ENCODE results near the gene S100A8. TPM values are rescaled to one million over a fixed set of nuclear protein-coding genes. Genes with fewer than 3 reads are reported as not detected.

The S100A8 gene
- total RNA-seq, 1 donor from 2014 or later: not detected

DNA sequence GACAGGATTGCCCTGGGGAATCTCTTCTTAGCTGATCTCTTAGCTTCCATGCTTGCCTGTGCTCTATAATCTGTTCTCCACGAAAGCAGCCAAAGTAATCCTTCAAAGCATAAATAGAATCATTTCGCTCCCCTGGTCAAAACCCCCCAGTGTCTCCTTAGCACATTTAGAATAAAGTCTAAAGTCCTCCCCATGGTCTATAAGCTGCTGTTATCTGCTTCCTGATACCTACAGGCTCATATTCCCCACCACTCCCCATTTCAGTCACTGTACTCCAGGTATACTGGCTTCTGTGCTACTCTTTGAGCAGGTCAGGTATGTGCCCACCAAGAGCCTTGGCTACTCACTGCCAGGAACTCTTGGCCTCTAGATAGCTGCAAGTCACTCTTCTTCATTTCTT, 18.3 kb downstream of the S100A8 start:
- TF ChIP-seq, protein P1, sequence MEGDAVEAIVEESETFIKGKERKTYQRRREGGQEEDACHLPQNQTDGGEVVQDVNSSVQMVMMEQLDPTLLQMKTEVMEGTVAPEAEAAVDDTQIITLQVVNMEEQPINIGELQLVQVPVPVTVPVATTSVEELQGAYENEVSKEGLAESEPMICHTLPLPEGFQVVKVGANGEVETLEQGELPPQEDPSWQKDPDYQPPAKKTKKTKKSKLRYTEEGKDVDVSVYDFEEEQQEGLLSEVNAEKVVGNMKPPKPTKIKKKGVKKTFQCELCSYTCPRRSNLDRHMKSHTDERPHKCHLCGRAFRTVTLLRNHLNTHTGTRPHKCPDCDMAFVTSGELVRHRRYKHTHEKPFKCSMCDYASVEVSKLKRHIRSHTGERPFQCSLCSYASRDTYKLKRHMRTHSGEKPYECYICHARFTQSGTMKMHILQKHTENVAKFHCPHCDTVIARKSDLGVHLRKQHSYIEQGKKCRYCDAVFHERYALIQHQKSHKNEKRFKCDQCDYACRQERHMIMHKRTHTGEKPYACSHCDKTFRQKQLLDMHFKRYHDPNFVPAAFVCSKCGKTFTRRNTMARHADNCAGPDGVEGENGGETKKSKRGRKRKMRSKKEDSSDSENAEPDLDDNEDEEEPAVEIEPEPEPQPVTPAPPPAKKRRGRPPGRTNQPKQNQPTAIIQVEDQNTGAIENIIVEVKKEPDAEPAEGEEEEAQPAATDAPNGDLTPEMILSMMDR (IDR thresholded peaks at IDR 0.05; ENCODE audit: partially characterized antibody, unreplicated experiment): no peak
- Mint-ChIP-seq H3K9me3 (ENCODE audit: unreplicated experiment) (no peaks in the 10 kb centered on the region), H3K27ac (ENCODE audit: unreplicated experiment) (no peak overlapping the region), H3K4me1 (ENCODE audit: low read depth, unreplicated experiment) (no peaks in the 10 kb centered on the region), H3K4me3 (ENCODE audit: unreplicated experiment) (no peak overlapping the region), H3K36me3 (ENCODE audit: unreplicated experiment) (no peaks in the 10 kb centered on the region), H3K27me3 (ENCODE audit: unreplicated experiment) (no peaks in the 10 kb centered on the region)
- no peak for DNase-seq

DNA sequence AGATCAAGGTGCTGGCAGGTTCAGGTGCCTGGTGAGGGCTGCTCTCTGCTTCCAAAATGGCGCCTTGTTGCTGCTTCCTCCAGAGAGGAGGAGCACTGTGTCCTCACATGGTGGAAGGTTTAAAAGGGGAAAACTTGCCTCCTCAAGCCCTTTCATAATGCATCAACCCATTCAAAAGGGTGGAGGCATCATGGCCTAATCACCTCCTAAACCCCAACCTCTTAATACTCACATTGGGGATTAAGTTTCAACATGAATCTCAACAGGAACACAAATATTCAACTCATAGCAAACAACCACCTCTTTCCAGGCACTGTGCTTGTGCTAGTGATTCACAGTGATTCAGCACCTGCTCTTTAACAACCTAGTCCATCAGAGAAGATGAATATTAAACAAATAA, 19.6 kb downstream of the S100A8 start:
- TF ChIP-seq, protein P1 (IDR thresholded peaks at IDR 0.05; ENCODE audit: partially characterized antibody, unreplicated experiment): no peak
- DNase-seq: no peak
- no peaks in the 10 kb centered on the region for H3K4me1 Mint-ChIP-seq (ENCODE audit: low read depth, unreplicated experiment)
- H3K9me3 Mint-ChIP-seq (ENCODE audit: unreplicated experiment): no peaks in the 10 kb centered on the region
- no peaks in the 10 kb centered on the region for H3K27me3 Mint-ChIP-seq (ENCODE audit: unreplicated experiment)
- no peak overlapping the region for H3K4me3 Mint-ChIP-seq (ENCODE audit: unreplicated experiment)
- no peak overlapping the region for H3K27ac Mint-ChIP-seq (ENCODE audit: unreplicated experiment)
- peaks cover 4% of the 10 kb centered on the region for H3K36me3 Mint-ChIP-seq (ENCODE audit: unreplicated experiment)

DNA sequence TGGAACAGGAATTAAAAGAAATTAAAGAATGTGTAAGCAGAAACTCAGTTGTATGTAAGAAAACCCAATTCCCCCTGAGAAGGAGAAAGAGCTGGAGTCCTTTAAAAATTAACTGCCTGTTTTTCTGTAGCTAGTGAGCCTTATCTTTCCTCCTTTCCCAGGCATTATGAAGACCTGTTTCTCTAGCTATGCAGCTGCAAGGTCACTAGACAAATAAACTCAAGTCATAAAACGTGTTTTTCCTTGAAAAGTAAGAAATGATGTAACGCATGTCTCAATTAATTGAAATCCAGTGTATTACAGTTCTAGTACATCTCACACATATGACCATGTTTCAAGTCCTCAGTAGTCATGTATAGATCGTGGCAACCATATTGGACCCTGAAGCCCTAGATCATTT, 20.7 kb downstream of the S100A8 start:
- Mint-ChIP-seq H3K27ac (ENCODE audit: unreplicated experiment) (no peak overlapping the region), H3K27me3 (ENCODE audit: unreplicated experiment) (no peaks in the 10 kb centered on the region), H3K4me3 (ENCODE audit: unreplicated experiment) (no peak overlapping the region), H3K9me3 (ENCODE audit: unreplicated experiment) (no peaks in the 10 kb centered on the region), H3K36me3 (ENCODE audit: unreplicated experiment) (peaks cover 4% of the 10 kb centered on the region), H3K4me1 (ENCODE audit: low read depth, unreplicated experiment) (peaks cover 3% of the 10 kb centered on the region)
- TF ChIP-seq, protein P1 (IDR thresholded peaks at IDR 0.05; ENCODE audit: partially characterized antibody, unreplicated experiment): no peak
- DNase-seq: no peak

DNA sequence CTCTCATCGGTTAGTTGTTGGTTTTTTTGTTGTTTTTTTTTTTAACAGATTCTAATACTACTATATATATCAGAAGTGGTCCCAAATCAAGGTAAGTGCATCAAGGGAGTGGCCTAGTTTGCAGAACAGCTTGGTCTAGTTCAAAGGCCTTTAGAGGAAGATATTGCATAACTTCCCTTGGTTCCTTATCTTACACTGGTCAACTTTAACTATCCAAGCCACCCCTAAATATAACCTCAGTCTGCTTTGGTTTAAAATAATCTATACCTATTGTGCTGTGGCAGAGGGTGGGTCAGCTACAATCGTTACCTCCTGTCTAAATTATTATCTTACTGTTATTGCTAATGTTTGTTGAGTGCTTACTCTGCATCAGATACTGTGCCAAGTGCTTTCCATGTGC, 22.4 kb downstream of the S100A8 start:
- Mint-ChIP-seq H3K27me3 (ENCODE audit: unreplicated experiment) (peaks cover 4% of the 10 kb centered on the region), H3K4me3 (ENCODE audit: unreplicated experiment) (no peak overlapping the region), H3K4me1 (ENCODE audit: low read depth, unreplicated experiment) (peaks cover 7% of the 10 kb centered on the region), H3K27ac (ENCODE audit: unreplicated experiment) (no peak overlapping the region), H3K36me3 (ENCODE audit: unreplicated experiment) (peaks cover 4% of the 10 kb centered on the region), H3K9me3 (ENCODE audit: unreplicated experiment) (peaks cover 2% of the 10 kb centered on the region)
- no peak for DNase-seq
- TF ChIP-seq, protein P1 (IDR thresholded peaks at IDR 0.05; ENCODE audit: partially characterized antibody, unreplicated experiment): no peak

DNA sequence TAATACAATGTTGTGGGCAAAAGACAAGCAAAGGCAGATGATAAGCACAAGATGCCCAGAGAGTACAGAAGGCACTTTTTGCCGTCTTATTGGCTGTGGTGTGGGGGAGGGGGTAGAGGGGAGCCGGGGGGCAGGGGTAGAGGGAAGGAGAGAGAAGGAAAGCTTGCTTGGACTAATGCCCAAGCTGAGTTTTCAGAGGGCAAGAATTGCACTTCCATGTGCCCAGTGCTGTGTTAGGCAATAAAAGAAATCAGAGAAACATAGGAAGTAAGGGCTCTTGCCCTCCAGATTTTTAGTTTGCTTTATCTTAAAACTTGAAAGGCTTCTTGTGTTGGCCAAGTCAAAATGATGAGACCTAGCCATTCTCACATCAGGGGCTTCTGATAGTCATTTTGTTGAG, 23.8 kb downstream of the S100A8 start:
- Mint-ChIP-seq H3K4me3 (ENCODE audit: unreplicated experiment) (no peak overlapping the region), H3K27me3 (ENCODE audit: unreplicated experiment) (peaks cover 9% of the 10 kb centered on the region), H3K27ac (ENCODE audit: unreplicated experiment) (no peak overlapping the region), H3K4me1 (ENCODE audit: low read depth, unreplicated experiment) (peaks cover 19% of the 10 kb centered on the region), H3K36me3 (ENCODE audit: unreplicated experiment) (peaks cover 4% of the 10 kb centered on the region), H3K9me3 (ENCODE audit: unreplicated experiment) (peaks cover 8% of the 10 kb centered on the region)
- TF ChIP-seq, protein P1 (IDR thresholded peaks at IDR 0.05; ENCODE audit: partially characterized antibody, unreplicated experiment): no peak
- DNase-seq: no peak
